Putamen (tissue), 1 donor: ENCODE measurements around the gene KRT16.
"Not testable (repeated sequence)": the region's sequence is repeated elsewhere in the genome, so short reads cannot be mapped to it uniquely, and the experiment has no call there.

Experiments used
- DNase-seq: peaks from one replicate; pipeline ENCODE4 v3.0.0-alpha.2; 2016; ENCODE audit warnings: low spot score

Gene KRT16

GRCh38 chr17:41647940-41648410, 35.4 kb upstream of the KRT16 start:
- DNase-seq, result peak; percentile 57

- DNase-seq, result no peak
These were observed 34.7 kb upstream of the KRT16 start for GRCh38 chr17:41647038-41647813.

GRCh38 chr17:41642252-41643156, 29.9 kb upstream of the KRT16 start:
- no peak for DNase-seq

GRCh38 chr17:41640596-41640995, 28.0 kb upstream of the KRT16 start:
- DNase-seq, result not testable (repeated sequence)

- no peak for DNase-seq
These were observed 27.2 kb upstream of the KRT16 start for GRCh38 chr17:41639492-41640473.

- DNase-seq, result no peak
These were observed 26.4 kb upstream of the KRT16 start for GRCh38 chr17:41638941-41639340.

GRCh38 chr17:41638194-41638593, 25.6 kb upstream of the KRT16 start:
- DNase-seq, result no peak

- no peak for DNase-seq
These were observed 24.1 kb upstream of the KRT16 start for GRCh38 chr17:41636652-41637051.

- no peak for DNase-seq
These were observed 22.8 kb upstream of the KRT16 start for GRCh38 chr17:41635121-41636097.

- no peak for DNase-seq
These were observed 22.1 kb upstream of the KRT16 start for GRCh38 chr17:41634639-41635038.

GRCh38 chr17:41633556-41634199, 21.1 kb upstream of the KRT16 start:
- DNase-seq, result no peak

GRCh38 chr17:41632482-41633105, 20.0 kb upstream of the KRT16 start:
- no peak for DNase-seq

GRCh38 chr17:41631898-41632285, 19.3 kb upstream of the KRT16 start:
- DNase-seq, result no peak

GRCh38 chr17:41631025-41631897, 18.7 kb upstream of the KRT16 start:
- DNase-seq, result no peak

GRCh38 chr17:41629826-41630670, 17.5 kb upstream of the KRT16 start:
- no peak for DNase-seq

GRCh38 chr17:41629316-41629715, 16.7 kb upstream of the KRT16 start:
- no peak for DNase-seq

- DNase-seq, result not testable (repeated sequence)
These were observed 16.2 kb upstream of the KRT16 start for GRCh38 chr17:41628621-41629255.
